22Rv1 (cell line): ENCODE results near the gene PLEKHN1.
"Not testable (repeated sequence)": the region's sequence is repeated elsewhere in the genome, so short reads cannot be mapped to it uniquely, and the experiment has no call there.

Experiments used
- CTCF ChIP-seq: fragments of 450-650 bp; IDR thresholded peaks from 2 replicates; pipeline ENCODE4 v1.5.1; 2017; ENCODE audit warnings: mild to moderate bottlenecking
- ZFX ChIP-seq: fragments of 450-650 bp; IDR thresholded peaks from 2 replicates; pipeline ENCODE4 v1.6.1; 2017; ENCODE audit warnings: antibody characterized with exemption, borderline replicate concordance

- not testable (repeated sequence) for TF ChIP-seq CTCF, ZFX
These were observed 51.4 kb downstream of the PLEKHN1 start for GRCh38 chr1:1017397-1018320.
